HepG2 (cell line): ENCODE measurements around the gene CHPF. TPM values are rescaled to one million over a fixed set of nuclear protein-coding genes. Genes with fewer than 3 reads are reported as not detected.

Source experiments
- ARNTL ChIP-seq: sonication (generic); formaldehyde crosslinking; IDR thresholded peaks from 2 replicates; pipeline ENCODE4 v1.4.0; 2020; ENCODE audit warnings: mild to moderate bottlenecking, missing genetic modification reagents
- DRAP1 ChIP-seq: IDR thresholded peaks from 2 replicates; pipeline ENCODE4 v1.6.1; 2016; ENCODE audit warnings: missing genetic modification reagents, missing compliant biosample characterization
- NCOA2 ChIP-seq: sonication (generic); formaldehyde crosslinking; IDR thresholded peaks from 2 replicates; pipeline ENCODE4 v1.8.0; 2022; ENCODE audit warnings: inconsistent platforms
- RBM39 ChIP-seq: fragments of 200-400 bp; formaldehyde crosslinking; IDR thresholded peaks from one replicate; pipeline ENCODE4 v1.6.1; 2018; ENCODE audit warnings: antibody characterized with exemption, mild to moderate bottlenecking, low read depth, low read length; ENCODE audit not compliant: poor library complexity, severe bottlenecking
- ZBED4 ChIP-seq: sonication (generic); formaldehyde crosslinking; IDR thresholded peaks from 2 replicates; pipeline ENCODE4 v1.4.0; 2020; ENCODE audit warnings: missing genetic modification reagents, borderline replicate concordance
- ZFAT ChIP-seq: sonication (generic); formaldehyde crosslinking; conservative IDR thresholded peaks from 2 replicates; pipeline ENCODE4 v1.8.1; 2023; ENCODE audit warnings: missing genetic modification reagents, inconsistent platforms
- ZGPAT ChIP-seq: IDR thresholded peaks from 2 replicates; pipeline ENCODE4 v1.6.1; 2016; ENCODE audit warnings: mild to moderate bottlenecking
- ZNF510 ChIP-seq: sonication (generic); formaldehyde crosslinking; IDR thresholded peaks from 2 replicates; pipeline ENCODE4 v1.4.0; 2020; ENCODE audit warnings: low read depth, mild to moderate bottlenecking, missing genetic modification reagents
- ZNF724P ChIP-seq: sonication (generic); formaldehyde crosslinking; IDR thresholded peaks from 2 replicates; pipeline ENCODE4 v1.8.0; 2022; ENCODE audit warnings: missing genetic modification reagents, borderline replicate concordance
- ZNF850 ChIP-seq: sonication (generic); formaldehyde crosslinking; conservative IDR thresholded peaks from 2 replicates; pipeline ENCODE4 v1.9.0; 2021; ENCODE audit warnings: mild to moderate bottlenecking, missing genetic modification reagents
- ZNF879 ChIP-seq: sonication (generic); formaldehyde crosslinking; IDR thresholded peaks from 2 replicates; pipeline ENCODE4 v1.8.1; 2023; ENCODE audit warnings: missing genetic modification reagents
- polyA plus RNA-seq, 8 experiments: library from polyadenylated mRNA; depleted of rRNA in 3 of 8; stranded (reverse) in 7 of 8; unstranded in 1 of 8; fragments of >200 nt; fragmentation: Illumina TruSeq in 4 of 8; extraction: Trizol in 4 of 8; gene quantifications; 2 replicates each; pipeline versions ENCODE4 v1.2.1 to v1.2.3, GENCODE V29; 2011 to 2016; ENCODE audit warnings: low read depth in 4 of 8, missing spikeins in 1 of 8, mixed read lengths in 1 of 8; ENCODE audit not compliant: insufficient read depth in 1 of 8
- total RNA-seq, 5 experiments: library from RNA; depleted of rRNA; stranded (reverse); fragments of >200 nt; fragmentation: Illumina TruSeq; extraction: Trizol; gene quantifications; 2 replicates each; pipeline ENCODE4 v1.2.3, GENCODE V29; 2016; ENCODE audit warnings: low read depth in 1 of 5
- TF ChIP-seq, protein P1 (sequence below): sonication (generic); formaldehyde crosslinking; IDR thresholded peaks from 2 replicates; pipeline ENCODE4 v1.4.0; 2020; ENCODE audit warnings: missing genetic modification reagents
- TF ChIP-seq, protein P2 (sequence below): IDR thresholded peaks from 2 replicates; pipeline ENCODE4 v1.6.1; 2016; ENCODE audit warnings: low read depth, control low read depth
- TF ChIP-seq, protein P3 (sequence below): sonication (generic); formaldehyde crosslinking; IDR thresholded peaks from 2 replicates; pipeline ENCODE4 v1.8.0; 2022; ENCODE audit warnings: low read depth, missing genetic modification reagents

CHPF gene
- total and polyA plus RNA-seq, 2 of the 13 experiments (the other 11 are each of a cell fraction or from before 2014, with no cell fraction given), result 79.6 to 111 TPM

GRCh38 chr2:219541611-219542180 is 1.9 kb downstream of the CHPF start (continued):
- TF ChIP-seq, protein P1, sequence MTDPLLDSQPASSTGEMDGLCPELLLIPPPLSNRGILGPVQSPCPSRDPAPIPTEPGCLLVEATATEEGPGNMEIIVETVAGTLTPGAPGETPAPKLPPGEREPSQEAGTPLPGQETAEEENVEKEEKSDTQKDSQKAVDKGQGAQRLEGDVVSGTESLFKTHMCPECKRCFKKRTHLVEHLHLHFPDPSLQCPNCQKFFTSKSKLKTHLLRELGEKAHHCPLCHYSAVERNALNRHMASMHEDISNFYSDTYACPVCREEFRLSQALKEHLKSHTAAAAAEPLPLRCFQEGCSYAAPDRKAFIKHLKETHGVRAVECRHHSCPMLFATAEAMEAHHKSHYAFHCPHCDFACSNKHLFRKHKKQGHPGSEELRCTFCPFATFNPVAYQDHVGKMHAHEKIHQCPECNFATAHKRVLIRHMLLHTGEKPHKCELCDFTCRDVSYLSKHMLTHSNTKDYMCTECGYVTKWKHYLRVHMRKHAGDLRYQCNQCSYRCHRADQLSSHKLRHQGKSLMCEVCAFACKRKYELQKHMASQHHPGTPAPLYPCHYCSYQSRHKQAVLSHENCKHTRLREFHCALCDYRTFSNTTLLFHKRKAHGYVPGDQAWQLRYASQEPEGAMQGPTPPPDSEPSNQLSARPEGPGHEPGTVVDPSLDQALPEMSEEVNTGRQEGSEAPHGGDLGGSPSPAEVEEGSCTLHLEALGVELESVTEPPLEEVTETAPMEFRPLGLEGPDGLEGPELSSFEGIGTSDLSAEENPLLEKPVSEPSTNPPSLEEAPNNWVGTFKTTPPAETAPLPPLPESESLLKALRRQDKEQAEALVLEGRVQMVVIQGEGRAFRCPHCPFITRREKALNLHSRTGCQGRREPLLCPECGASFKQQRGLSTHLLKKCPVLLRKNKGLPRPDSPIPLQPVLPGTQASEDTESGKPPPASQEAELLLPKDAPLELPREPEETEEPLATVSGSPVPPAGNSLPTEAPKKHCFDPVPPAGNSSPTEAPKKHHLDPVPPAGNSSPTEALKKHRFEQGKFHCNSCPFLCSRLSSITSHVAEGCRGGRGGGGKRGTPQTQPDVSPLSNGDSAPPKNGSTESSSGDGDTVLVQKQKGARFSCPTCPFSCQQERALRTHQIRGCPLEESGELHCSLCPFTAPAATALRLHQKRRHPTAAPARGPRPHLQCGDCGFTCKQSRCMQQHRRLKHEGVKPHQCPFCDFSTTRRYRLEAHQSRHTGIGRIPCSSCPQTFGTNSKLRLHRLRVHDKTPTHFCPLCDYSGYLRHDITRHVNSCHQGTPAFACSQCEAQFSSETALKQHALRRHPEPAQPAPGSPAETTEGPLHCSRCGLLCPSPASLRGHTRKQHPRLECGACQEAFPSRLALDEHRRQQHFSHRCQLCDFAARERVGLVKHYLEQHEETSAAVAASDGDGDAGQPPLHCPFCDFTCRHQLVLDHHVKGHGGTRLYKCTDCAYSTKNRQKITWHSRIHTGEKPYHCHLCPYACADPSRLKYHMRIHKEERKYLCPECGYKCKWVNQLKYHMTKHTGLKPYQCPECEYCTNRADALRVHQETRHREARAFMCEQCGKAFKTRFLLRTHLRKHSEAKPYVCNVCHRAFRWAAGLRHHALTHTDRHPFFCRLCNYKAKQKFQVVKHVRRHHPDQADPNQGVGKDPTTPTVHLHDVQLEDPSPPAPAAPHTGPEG (CRISPR knock-in tag), result peak; percentile 82; the same call in 1 of the 2 replicates
- TF ChIP-seq DRAP1, result peak; percentile 50
- peak; percentile 85; the same call in 1 of the 2 replicates for TF ChIP-seq ZBED4 (CRISPR knock-in tag)
- TF ChIP-seq ZNF879 (CRISPR knock-in tag), result 0 out of 2 replicates have a peak, but pooled peaks have one; percentile 60
- peak; percentile 87 for TF ChIP-seq ZGPAT (CRISPR knock-in tag)
- no peak; the same call in 1 of the 2 replicates for TF ChIP-seq ZNF724P
- TF ChIP-seq RBM39, result peak; percentile 52
- no peak for TF ChIP-seq ZNF850 (CRISPR knock-in tag)
- TF ChIP-seq, protein P2, sequence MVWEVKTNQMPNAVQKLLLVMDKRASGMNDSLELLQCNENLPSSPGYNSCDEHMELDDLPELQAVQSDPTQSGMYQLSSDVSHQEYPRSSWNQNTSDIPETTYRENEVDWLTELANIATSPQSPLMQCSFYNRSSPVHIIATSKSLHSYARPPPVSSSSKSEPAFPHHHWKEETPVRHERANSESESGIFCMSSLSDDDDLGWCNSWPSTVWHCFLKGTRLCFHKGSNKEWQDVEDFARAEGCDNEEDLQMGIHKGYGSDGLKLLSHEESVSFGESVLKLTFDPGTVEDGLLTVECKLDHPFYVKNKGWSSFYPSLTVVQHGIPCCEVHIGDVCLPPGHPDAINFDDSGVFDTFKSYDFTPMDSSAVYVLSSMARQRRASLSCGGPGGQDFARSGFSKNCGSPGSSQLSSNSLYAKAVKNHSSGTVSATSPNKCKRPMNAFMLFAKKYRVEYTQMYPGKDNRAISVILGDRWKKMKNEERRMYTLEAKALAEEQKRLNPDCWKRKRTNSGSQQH (CRISPR knock-in tag), result peak; percentile 89
- no peak for TF ChIP-seq NCOA2
- TF ChIP-seq, protein P3, sequence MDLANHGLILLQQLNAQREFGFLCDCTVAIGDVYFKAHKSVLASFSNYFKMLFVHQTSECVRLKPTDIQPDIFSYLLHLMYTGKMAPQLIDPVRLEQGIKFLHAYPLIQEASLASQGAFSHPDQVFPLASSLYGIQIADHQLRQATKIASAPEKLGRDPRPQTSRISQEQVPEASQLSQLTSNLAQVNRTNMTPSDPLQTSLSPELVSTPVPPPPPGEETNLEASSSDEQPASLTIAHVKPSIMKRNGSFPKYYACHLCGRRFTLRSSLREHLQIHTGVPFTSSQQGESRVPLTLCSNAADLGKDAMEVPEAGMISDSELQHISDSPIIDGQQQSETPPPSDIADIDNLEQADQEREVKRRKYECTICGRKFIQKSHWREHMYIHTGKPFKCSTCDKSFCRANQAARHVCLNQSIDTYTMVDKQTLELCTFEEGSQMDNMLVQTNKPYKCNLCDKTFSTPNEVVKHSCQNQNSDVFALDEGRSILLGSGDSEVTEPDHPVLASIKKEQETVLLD (CRISPR knock-in tag), result 0 out of 2 replicates have a peak, but pooled peaks have one; percentile 18
- no peak for TF ChIP-seq ZFAT
- TF ChIP-seq ZNF510, result peak; percentile 86; the same call in 1 of the 2 replicates
- peak; percentile 82 for TF ChIP-seq ARNTL (CRISPR knock-in tag)
